Sigmoid colon (tissue), 4 donors: ENCODE results near the gene STKLD1.

Experiments
- CTCF ChIP-seq, 4 experiments: fragments of 450-650 bp in 3 of 4; fragments of 200-600 bp in 1 of 4; IDR thresholded peaks; one replicate each; pipeline ENCODE4 v1.5.1; 2016 to 2019; ENCODE audit warnings: antibody characterized with exemption in 4 of 4, mild to moderate bottlenecking in 3 of 4, moderate library complexity in 2 of 4
- EP300 ChIP-seq, 4 donors: sonication (generic); formaldehyde crosslinking; IDR thresholded peaks; one replicate each; pipeline ENCODE4 v1.6.1; 2017; ENCODE audit warnings: antibody characterized with exemption in 4 of 4
- POLR2A ChIP-seq, 2 donors: fragments of 450-650 bp; IDR thresholded peaks; one replicate each; pipeline ENCODE4 v1.6.1; 2016; ENCODE audit warnings: antibody characterized with exemption in 2 of 2, mild to moderate bottlenecking in 2 of 2, moderate library complexity in 2 of 2
- POLR2AphosphoS5 ChIP-seq, 4 donors: sonication (generic); formaldehyde crosslinking; IDR thresholded peaks; one replicate each; pipeline ENCODE4 v1.6.1; 2017; ENCODE audit warnings: antibody characterized with exemption in 4 of 4

- TF ChIP-seq POLR2A (IDR thresholded peaks at IDR 0.05) (no peak), CTCF (IDR thresholded peaks at IDR 0.05) (no peak), EP300 (IDR thresholded peaks at IDR 0.05) (no peak), POLR2AphosphoS5 (IDR thresholded peaks at IDR 0.05) (no peak)
Observed at GRCh38 chr9:133408042-133408441, 31.9 kb downstream of the STKLD1 start.
